GM21723 (cell line): ENCODE data around the gene SMIM29.
"Not testable (repeated sequence)": the region's sequence is repeated elsewhere in the genome, so short reads cannot be mapped to it uniquely, and the experiment has no call there.

Experiments used
- ATAC-seq: cut with Tn5 transposase; IDR thresholded peaks from one replicate; pipeline ENCODE4 v1.9.1; 2021; ENCODE audit warnings: mild to moderate bottlenecking, moderate library complexity; ENCODE audit not compliant: unreplicated experiment

The SMIM29 gene

DNA sequence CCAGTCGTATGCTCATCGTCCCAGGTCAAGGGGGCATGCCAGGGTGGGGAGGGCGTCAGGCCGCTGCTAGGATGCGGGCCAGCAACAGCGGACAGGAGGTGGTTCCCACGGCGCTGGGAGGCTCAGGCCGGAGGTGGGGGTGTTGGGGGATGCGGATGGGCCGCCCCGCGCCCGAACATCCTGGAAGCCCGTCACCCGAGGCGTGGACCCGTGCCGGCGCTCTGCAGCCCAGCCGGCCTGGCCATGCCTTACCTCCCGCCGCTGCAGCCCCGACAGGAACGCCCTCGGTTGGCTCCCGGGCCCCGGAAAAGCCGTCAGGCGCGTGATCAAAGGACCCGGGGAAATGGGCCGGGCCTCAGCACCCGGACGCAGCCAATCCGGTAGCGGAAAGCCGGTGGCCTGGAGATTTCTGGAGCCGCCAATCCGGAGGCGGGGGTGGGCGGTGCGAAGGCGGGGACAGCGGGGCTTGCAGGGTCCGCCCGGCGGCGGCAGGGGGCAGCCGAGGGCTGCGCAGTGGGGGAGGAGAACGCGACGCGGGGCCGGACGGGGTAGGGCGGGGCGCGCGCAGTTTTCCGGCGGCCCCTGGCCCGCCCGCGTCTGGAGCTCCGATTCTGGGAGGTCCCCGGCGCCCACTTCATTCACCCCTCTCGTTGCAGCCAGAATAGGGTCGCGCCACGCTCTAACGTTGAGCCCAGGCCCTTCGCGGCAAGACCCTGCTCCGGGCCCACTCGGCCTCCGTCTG is at the start of gene SMIM29:
Gene SMIM29 (minus strand): TSS at position 280 of the 742 bp plus-strand sequence. CDS start 1,215 bp downstream, outside the sequence.
- peak; percentile 73 for ATAC-seq

DNA sequence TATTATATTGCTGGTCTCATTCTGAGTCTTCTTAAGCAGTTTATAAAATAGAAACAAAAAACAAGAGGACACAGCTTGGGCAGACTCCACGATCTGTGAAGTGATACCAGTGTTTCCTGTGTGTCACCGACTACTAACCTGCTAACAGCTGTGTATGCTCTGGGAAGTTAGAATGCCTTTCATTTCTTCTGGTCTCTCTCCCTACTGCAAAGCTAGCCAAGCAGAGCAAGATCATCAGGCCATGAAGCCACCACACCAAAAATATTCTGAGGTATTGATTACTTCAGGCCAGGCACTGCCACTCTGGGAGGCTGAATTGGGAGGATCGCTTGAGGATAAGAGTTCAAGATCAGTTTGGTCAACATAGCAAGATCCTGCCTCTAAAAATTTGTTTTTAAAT is 46.9 kb upstream of the SMIM29 start:
- peak; percentile 82 for ATAC-seq

DNA sequence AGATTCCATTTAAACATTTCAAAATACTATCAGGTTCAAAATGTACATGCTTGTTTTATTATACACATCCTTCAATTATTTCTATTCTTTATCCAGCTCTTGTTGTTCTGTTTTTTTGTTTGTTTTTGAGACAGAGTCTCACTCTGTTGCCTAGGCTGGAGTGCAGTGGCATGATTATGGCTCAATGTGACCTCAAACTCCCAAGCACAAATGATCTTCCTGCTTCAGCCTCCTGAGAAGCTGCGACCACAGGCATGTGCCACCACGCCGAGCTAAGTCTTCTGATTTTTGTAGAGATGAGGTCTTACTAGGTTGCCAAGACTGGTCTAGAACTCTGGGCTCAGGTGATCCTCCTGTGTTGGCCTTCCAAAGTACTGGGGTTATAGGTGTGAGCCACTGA is 44.1 kb upstream of the SMIM29 start:
- no peak for ATAC-seq

DNA sequence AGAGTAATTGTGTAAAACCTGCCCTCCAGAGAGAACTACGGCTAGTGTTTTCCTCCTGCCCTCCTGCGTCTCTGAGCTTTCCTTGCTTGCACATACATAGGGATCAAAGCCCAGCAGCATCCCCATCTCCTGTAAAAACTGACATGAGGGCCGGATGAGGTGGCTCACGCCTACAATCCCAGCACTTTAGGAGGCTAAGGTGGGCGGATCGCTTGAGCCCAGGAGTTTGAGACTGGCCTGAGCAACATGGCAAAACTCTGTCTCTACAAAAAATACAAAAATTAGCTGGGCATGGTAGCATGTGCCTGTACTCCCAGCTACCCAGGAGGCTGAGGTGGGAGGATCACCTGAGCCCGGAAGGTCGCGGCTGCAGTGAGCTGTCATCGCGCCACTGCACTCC is 40.3 kb upstream of the SMIM29 start:
- no peak for ATAC-seq

DNA sequence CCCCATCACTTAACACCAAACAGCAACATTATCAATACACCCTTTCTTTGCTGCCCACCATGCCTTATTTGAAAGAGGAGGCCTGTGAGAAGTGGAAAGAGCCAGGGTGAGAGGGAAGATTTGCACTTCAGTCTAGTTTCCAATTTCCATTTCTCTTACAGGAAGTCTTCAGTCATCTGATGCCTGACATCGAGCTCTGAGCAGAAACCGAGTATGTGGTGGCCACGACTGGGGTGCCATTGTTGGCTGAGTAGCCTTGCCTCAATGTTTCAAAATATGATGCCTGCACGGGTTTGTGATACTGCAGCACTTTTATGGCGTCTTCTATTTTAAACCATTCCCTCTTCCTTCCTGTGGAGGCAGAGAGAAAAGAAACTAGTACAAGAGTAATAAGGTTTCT is 39.8 kb upstream of the SMIM29 start:
- ATAC-seq, result no peak

DNA sequence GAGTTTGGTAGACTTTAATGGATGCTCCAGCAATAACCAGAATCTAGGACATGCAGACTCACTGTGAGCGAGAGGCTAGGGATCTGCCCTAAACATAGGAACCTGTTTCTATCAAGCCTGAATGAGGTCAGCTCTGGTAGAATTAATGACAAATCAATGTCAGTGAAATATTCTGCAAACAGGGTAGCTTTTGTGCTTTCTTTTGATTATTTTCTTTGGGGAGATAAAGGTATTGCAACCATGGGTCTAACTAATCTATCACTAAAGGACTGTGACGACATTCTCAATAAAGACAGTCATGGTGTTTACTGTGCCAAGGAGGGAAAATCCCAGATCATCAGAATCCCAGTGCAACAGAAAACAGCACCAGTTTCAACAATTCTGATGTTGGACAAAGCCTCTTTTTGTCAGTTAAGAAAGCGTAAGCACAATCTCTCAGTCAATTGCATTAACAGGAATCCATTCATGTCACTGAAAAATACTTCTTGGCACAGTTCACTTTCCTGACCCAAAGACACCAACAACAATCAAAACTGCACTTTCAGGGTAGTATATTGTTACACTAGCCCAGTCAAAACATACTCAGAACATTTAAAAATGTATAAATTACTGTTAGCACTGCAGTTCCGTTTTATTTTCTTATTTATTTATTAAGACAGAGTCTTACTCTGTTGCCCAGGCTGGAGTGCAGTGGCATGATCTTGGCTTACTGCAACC is 36.8 kb upstream of the SMIM29 start:
- ATAC-seq, result no peak

DNA sequence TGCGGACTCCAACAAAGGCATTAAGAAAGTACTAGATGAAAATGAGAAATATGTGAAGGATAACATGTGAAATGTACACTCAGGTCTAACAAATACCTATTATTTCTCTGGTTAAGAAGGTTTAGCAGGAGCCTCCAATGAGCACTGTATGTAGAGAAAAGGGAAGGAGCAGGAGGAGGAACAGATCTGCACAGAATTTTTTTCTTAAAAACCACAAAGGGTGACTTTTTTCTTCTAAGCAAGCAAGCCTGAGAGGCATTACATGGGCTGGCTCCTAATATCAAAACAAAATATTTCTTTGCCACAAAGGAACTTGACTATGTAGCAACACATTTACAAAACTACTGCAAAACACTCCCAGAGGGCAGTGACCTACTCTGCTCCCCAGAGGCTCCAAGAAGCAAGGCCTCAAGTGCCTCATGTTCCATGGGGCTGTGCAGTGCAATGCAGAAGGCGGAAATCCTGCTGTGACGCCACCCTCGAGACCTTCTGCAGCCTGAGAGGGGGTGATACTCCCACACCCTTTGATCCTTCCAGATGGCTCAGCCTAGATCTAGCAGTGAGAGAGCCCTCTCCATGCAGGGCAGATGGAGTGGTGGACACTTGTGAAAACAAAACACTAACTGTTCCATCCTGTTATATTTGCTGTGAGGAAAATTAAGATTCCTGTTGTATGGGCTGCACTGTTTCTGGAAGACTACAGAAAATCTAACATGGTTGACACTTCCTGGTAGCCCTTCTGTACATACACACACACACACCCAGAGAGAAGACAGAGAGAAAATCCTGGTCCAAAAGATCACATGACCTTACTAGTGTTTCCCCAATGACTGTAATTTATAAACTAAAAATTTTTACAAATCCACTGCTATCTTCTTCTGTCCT is 36.0 kb upstream of the SMIM29 start:
- no peak for ATAC-seq

DNA sequence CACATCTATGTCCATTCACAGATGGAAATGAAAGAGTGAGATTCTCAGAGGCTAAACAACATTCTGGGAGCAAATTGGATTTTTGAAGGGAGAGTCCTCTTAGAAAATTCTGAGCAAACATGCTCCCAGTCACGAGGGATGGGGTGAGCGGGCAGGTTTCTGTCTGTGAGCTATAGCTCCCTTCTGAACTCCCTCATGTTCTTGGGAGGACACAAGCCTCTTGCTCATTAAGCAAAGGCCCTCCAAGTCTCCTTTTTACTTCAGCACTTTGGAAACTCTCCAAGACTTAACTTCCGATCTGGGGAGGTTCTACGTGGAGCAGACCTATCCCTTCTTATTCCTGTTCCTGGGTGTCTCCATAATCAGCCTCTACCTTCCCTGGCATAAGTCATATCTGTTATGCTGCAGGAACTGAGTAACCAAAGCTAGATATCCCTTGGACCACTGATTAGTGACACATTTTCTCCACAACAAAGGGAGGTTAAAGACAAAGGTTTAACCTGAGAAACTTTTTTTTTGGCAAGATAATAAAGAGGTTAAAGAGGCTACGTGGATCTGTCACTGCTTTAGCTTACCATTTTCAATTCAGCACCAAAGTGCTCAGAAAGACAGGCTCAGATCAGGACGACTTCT is 33.0 kb upstream of the SMIM29 start:
- no peak for ATAC-seq

DNA sequence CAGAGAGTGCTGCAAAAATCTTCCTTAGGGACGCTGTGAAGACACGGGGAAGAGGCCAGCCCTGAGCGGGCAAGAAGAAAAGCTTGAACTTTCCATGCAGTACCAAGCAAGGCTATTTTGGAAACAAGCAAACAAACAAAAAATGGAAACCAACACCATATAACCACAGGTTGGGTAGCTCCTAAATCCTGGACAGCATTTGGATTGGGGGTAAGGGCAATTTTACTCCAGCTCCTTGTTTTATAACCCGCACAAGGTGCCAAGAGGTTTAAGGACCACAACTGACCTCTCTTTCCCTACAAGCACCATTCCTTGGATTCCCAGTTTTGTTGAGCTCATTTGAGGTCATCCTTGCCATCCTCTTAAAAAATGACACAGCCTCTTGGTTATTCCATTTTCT is 31.4 kb upstream of the SMIM29 start:
- ATAC-seq, result no peak

DNA sequence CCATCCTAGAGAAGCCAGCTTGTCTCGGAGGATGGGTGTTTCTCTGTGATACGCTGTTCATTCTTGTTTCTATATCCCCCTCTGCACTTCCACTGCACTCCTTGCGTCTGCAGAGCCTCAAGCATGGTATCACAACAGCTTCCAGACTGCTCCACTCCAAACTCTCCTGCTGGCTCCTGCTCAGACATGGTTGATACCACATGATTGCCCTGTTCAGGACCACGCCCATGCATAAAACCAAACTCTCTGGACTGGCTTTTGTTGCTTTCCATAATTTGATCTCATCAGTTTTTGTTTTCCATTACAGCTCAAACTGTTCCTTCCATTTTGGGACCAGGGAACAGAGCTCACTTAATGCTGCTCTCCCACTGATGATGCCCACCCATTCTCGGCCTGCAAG is 30.0 kb upstream of the SMIM29 start:
- ATAC-seq, result no peak

DNA sequence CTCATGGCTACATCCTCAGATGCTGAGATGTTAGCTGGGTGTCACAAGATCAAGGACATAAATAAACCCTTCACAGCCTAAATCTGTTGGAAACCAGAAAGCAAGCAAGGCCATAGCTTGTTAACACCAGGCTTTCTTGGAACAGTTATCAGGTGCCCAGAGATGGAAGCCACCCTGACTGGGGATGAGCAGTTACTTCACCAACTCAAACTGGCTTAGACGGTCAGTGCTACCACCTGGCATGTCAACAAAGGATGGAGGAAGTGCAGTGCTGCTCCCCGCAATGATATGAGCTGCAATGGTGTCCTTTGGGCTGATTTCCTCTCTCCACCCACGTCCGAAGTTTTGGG is 28.9 kb upstream of the SMIM29 start:
- ATAC-seq, result no peak

DNA sequence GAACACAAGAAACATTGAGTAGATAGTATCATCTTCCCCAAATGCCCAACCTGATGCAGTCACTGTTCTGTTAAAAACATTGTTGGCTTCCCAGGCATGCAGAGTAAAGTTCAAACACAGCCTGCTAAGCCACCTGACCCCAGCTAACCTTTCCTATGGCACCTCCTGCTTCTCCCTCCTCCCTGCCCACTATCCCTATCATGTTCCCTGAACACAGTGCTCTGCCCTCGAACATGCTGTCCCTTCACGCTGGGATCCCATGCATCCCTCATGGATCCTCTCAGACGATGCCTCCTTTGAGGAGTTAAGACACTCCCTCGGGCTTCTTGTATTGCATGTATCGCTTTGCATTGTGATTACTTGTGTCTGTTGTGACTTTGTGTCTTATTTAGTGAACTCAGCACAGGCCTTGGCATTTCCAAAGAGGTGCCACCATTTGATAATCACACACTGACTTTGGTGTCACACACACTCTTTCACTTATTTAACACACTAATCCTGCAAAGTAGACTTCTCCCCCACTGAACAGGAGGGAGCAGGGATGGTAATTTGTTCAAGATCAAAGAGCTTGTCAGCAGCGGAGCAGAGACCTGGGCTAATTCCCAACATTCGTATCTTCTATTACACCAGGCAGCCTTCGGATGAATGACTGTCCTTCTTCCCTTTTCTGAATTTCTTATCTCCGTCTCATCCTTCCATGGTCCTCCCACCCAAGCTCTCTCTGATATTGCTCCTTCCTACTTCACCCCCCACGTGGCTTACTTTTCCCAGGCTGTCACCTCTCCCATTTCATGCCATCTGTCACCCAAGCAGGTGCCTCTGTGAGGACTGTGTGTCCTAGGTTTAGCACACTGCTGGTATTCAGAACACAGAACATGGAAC is 28.3 kb upstream of the SMIM29 start:
- ATAC-seq, result no peak

DNA sequence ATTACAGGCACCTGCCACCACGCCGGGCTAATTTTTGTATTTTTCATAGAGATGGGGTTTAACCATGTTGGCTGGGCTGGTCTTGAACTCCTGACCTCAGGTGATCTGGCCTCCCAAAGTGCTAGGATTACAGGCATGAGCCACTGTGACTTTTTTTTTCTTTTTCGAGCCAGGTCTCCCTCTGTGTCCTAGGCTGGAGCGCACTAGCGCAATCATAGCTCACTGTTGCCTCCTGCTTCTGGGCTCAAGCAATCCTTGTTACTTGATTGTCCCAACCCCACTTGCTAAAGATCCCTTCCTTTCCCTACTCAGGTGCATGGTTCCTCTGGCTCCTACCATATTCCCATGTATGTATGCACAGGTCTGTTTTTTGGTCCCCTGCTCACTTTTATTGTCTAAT is 27.4 kb upstream of the SMIM29 start:
- ATAC-seq, result no peak

DNA sequence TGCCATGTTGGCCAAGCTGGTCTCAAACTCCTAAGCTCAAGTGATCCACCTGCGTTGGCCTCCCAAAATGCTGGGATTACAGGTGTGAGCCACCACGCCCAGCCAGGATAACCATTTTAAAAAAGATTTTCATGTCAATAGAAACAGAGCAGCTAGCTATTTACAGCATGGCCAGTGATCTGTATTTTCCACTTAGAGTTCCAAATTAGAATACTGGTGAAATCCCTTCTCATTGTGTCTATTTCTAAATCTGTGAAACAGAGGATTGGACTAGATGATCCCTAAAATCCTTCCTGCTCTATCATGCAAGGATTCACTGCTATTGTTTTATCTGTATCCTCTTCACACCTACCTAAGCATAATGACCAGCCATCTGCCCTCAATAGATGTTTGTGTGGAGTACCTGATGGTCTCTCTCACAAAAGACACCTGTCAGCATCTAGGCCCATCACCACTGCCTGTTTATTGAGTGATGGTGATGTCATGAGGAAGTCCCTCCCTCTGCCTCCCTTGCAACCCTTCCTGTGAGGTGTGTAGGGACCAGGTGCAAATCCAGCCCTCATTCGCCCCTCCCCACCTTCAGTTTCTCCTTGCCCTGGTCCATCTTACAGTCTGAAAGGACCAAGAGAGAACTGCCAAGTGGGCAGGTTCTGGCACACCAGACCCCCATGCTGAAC is 26.5 kb upstream of the SMIM29 start:
- no peak for ATAC-seq

DNA sequence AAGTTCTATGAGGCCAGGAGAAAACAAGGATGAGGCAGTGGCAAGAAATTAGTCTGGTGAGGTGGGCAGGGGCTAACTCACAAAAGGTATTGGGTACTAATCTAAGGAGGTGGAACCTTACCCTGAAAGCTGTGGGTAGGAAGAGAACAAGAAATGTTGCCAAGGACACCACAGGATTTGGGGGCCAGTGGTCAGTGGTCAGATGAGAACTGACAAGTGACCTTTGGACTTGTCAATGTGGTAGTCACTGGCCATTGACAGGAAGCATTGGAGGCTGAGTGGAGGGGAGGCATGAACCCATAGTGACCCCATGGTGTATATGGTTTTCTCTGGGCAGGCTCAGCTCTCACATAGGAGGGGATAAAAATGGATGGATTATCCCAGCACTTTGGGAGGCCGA is 25.3 kb upstream of the SMIM29 start:
- no peak for ATAC-seq

DNA sequence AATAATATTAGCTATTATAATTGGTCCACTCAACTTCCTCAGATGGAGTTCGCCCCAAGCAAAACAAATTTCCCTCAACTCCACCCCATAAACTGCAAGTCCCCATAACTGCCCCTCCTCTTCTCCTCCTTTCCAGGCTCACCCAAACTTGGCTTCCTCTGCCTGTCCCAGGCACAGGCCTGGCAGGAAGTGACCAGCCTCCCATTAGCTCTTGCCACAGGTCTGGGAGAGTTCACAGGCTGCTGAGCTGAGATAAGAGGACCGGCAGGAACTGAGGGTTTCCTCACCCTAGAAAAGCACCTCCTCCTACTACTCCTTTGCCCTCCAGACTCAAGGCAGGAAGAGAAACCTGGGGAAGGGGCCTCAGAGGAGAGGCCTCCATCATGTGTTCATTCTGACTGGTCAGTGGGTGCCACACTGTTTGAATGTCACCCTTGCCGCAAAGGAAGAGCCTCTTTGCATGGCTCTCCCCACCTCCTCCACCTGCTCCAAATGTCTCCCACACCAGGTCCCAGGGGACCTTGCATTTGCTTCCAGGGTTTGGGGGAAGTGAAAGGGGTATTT is 24.5 kb upstream of the SMIM29 start:
- ATAC-seq, result no peak

DNA sequence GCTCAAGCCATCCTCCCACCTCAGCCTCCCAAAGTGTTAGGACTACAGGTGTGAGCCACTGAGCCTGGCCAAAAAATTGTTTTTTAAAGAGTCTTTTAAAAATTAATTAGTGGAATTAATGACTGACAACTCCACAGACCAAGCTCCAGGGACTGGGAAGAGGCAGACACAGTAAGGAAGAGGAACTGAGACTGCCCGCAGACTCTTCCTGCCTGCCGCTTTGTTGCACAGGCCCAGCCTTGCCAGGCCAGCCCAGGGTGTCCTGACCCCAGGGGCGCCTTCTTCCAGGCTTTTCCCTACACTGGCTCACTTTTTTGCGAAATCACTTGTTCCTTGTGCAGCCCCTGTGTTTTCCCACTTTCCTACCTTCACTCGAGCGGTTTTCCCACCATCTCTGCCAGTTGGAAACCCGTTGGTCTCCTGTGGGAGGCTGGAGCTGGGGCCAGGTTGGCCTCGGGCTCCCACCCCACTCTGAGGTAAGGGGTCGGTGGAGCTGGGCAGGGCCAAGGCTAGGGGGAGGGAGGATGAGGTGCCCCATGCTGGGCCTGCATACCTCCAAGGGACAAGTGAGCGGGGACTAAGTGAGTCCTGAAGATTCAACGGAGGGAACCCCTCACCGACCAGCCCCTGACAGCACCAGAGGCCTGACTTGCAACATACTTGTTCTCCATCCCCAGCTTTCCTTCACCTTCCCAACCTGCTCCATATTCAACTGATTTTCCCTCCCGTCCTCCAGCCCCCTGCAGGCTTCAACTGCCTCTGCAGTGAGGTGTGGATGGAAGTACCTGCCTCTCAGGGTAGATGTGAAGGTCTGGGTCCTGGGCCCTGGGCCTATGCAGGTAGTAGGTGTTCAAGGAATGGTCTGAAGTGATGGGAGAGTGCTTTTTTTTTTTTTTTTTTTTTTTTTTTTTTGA is 23.5 kb upstream of the SMIM29 start:
- ATAC-seq, result no peak

DNA sequence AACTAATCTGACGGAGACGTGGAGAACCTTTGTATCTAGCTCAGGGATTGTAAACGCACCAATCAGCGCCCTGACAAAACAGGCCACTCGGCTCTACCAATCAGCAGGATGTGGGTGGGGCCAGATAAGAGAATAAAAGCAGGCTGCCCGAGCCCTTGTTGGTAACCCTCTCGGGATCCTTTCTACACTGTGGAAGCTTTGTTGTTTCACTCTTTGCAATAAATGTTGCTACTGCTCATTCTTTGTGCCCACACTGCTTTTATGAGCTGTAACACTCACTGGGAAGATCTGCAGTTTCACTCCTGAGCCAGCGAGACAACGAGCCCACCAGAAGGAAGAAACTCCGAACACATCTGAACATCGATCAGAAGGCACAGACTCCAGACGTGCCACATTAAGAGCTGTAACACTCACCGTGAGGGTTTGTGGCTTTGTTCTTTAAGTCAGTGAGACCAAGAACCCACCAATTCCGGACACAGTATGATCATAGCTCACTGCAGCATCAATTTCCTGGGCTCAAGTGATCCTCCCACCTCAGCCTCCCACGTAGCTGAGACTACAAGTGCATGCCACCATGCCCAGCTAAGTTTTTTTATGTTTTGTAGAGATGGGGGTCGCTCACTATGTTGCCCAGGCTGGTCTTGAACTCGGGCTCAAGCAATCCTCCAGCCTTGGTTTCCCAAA is 21.0 kb upstream of the SMIM29 start:
- not testable (repeated sequence) for ATAC-seq
